AG04450 (cell line): Measurements from ENCODE around the gene NAA10. TPM values are rescaled to one million over a fixed set of nuclear protein-coding genes. Genes with fewer than 3 reads are reported as not detected.

ENCODE experiments used
- CTCF ChIA-PET: fragments of 300-600, 350-600 bp; formaldehyde crosslinking; extraction: SDS; loops from one replicate; lab custom pipeline; 2022; ENCODE audit warnings: antibody characterized with exemption, inconsistent platforms; lab: Charles Lee
- POLR2A ChIA-PET: fragments of 350-600 bp; formaldehyde crosslinking; extraction: SDS; loops from one replicate; lab custom pipeline; 2021; ENCODE audit warnings: antibody characterized with exemption, inconsistent platforms; lab: Yijun Ruan, JAX
- DNase-seq: peaks from one replicate; pipeline ENCODE4 v3.0.0-alpha.2; 2011; ENCODE audit warnings: low read depth, low spot score
- H3K27ac ChIP-seq: one replicate; pipeline ENCODE4 v1.5.1; 2012; ENCODE audit warnings: low read depth, low read length, control low read depth
- H3K27me3 ChIP-seq: one replicate; pipeline ENCODE4 v1.6.0; 2012; ENCODE audit warnings: low read length; ENCODE audit not compliant: control insufficient read depth, insufficient read depth
- H3K4me3 ChIP-seq: 2 replicates; pipeline ENCODE4 v1.5.1; 2011; ENCODE audit warnings: mild to moderate bottlenecking, low read depth, low read length, control low read depth
- H3K9me3 ChIP-seq: 2 replicates; pipeline ENCODE4 v1.5.1; 2012; ENCODE audit warnings: low read length; ENCODE audit not compliant: control insufficient read depth, insufficient read depth
- polyA plus RNA-seq: library from polyadenylated mRNA; depleted of rRNA; stranded (reverse); fragments of >200 nt; gene quantifications from 2 replicates; pipeline ENCODE4 v1.2.3, GENCODE V29; 2011
- TF ChIP-seq, protein P1 (sequence below): IDR thresholded peaks from 2 replicates; pipeline ENCODE4 v1.5.1; 2011; ENCODE audit warnings: low read depth, low read length, control low read depth, inconsistent platforms

The NAA10 gene
- polyA plus RNA-seq, 1 experiment = 42.9 TPM

DNA sequence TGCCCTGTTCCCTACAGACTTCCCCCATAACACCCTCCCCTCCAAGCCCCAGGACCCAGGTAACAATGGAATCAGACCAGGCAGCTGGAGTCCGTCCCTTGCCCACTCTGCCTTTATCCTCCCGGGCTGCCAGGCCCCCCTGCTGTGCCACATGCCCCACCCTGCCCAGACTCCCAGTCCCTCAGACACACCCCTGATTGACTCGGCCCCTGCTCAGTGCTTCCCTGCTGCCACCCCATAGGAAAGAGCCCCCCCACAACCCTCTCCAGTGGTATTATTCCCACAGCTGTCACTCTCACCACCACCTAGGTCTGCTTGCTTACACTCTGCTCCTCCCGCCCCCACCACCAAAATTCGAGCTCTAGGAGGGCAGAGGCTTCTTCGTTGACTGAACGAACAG lies 4.7 kb upstream of the NAA10 start:
- Histone ChIP-seq H3K9me3 (no peaks in the 10 kb centered on the region), H3K27ac (no peak overlapping the region), H3K4me3 (no peak overlapping the region), H3K27me3 (no peaks in the 10 kb centered on the region)
- ChIA-PET CTCF (interaction anchor here (0.6 to 1.6 kb wide), 2 partner anchors 9 to 470 kb away, joined by 3 to 4 read pairs; no protein-coding TSS in a partner anchor), POLR2A (no interaction called here)
- TF ChIP-seq, protein P1, sequence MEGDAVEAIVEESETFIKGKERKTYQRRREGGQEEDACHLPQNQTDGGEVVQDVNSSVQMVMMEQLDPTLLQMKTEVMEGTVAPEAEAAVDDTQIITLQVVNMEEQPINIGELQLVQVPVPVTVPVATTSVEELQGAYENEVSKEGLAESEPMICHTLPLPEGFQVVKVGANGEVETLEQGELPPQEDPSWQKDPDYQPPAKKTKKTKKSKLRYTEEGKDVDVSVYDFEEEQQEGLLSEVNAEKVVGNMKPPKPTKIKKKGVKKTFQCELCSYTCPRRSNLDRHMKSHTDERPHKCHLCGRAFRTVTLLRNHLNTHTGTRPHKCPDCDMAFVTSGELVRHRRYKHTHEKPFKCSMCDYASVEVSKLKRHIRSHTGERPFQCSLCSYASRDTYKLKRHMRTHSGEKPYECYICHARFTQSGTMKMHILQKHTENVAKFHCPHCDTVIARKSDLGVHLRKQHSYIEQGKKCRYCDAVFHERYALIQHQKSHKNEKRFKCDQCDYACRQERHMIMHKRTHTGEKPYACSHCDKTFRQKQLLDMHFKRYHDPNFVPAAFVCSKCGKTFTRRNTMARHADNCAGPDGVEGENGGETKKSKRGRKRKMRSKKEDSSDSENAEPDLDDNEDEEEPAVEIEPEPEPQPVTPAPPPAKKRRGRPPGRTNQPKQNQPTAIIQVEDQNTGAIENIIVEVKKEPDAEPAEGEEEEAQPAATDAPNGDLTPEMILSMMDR = no peak
- DNase-seq = no peak

GRCh38 chrX:153938226-153938786 lies 3.5 kb upstream of the NAA10 start:
- H3K27me3 ChIP-seq = no peaks in the 10 kb centered on the region
- ChIA-PET CTCF (interaction anchor here (1.4 to 1.6 kb wide), 2 partner anchors 9 to 10 kb away, joined by 3 to 14 read pairs; no protein-coding TSS in a partner anchor), POLR2A (no interaction called here)
- H3K27ac ChIP-seq = no peak overlapping the region
- H3K9me3 ChIP-seq = no peaks in the 10 kb centered on the region
- H3K4me3 ChIP-seq = no peak overlapping the region
- DNase-seq = no peak
- TF ChIP-seq, protein P1 = no peak

DNA sequence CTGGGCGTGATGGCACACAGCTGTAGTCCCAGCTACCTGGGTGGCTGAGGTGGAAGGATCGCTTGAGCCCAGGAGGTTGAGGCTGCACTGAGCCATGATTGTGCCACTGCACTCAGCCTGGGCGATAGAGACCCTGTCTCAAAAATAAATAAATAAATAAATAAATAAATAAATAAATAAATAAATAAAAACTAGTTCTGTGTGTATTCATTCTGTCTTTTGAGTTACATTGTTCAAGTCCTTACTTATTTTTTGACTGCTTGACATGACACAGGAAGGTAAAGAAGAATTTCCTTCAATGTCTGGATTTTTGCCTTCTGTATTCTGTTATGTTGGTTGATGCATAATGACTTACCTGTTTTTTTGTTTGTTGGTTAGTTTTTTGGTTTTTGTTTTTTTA lies 2.2 kb upstream of the NAA10 start:
- ChIA-PET CTCF (interaction anchor here (1.2 to 4.0 kb wide), 2 partner anchors 10 to 14 kb away, joined by 3 to 29 read pairs; no protein-coding TSS in a partner anchor), POLR2A (no interaction called here)
- no peak for DNase-seq
- no peaks in the 10 kb centered on the region for H3K27me3 ChIP-seq
- no peak overlapping the region for H3K4me3 ChIP-seq
- TF ChIP-seq, protein P1 = no peak
- H3K27ac ChIP-seq = no peak overlapping the region
- H3K9me3 ChIP-seq = no peaks in the 10 kb centered on the region

DNA sequence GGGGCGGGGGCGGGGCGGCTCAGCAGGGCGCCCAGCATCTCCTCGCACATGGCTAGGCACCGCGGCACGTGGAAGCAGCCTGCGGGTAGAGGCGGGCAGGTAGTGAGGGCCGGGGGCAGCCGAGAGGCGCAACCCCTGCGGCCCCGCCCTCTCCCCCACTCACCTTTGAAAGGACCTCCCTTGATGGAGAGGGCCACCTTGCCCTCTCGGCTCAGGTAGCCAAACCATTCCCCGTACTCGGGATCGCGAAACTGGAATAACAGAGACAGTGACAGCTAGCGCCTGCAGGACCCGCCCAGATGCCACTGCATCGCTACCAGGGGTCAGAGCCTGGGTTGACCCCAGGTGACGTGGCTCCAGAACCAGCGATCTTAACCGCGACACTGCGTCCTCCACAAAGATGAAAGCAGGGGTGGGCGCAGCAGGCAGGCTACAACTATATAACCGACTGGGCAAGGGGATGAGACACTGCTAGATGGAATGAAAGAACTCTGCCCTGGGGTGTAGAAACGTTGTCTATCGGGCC lies 552 bp upstream of the NAA10 start:
- no peak overlapping the region for H3K27ac ChIP-seq
- CTCF ChIA-PET = interaction anchor here (4.0 kb wide), 1 partner anchor 12 kb away, joined by 29 read pairs; no protein-coding TSS in a partner anchor
- no peaks in the 10 kb centered on the region for H3K27me3 ChIP-seq
- no peak for DNase-seq
- no peaks in the 10 kb centered on the region for H3K9me3 ChIP-seq
- peak overlapping the region; percentile 49 for H3K4me3 ChIP-seq
- POLR2A ChIA-PET = interaction anchor here (0.5 to 1.2 kb wide), 4 partner anchors 12 to 248 kb away, joined by 3 to 6 read pairs (median 4); partner anchors contain the start of genes IDH3G and SSR4
- TF ChIP-seq, protein P1 = no peak
